Activated gamma-delta T cell treated with anti-CD3 and anti-CD28 coated beads, Interleukin-2, amount 50 U/mL, for 16 hours (primary cell): ENCODE data around the gene PRM1.

Source experiments
- DNase-seq: peaks from one replicate; pipeline ENCODE4 v3.0.0-alpha.2; 2020; ENCODE audit warnings: low read depth

Gene PRM1

GRCh38 chr16:11236461-11237254 is 44.5 kb downstream of the PRM1 start:
- no peak for DNase-seq

- no peak for DNase-seq
These were observed 45.5 kb downstream of the PRM1 start for GRCh38 chr16:11235703-11235991.

- no peak for DNase-seq
These were observed 46.0 kb downstream of the PRM1 start for GRCh38 chr16:11234884-11235702.

GRCh38 chr16:11233727-11234376 is 47.3 kb downstream of the PRM1 start:
- peak; percentile 64 for DNase-seq

GRCh38 chr16:11232852-11233726 is 48.0 kb downstream of the PRM1 start:
- peak; percentile 86 for DNase-seq

- DNase-seq, result no peak
These were observed 48.8 kb downstream of the PRM1 start for GRCh38 chr16:11232302-11232851.

GRCh38 chr16:11231367-11231970 is 49.7 kb downstream of the PRM1 start:
- no peak for DNase-seq
